B cell (primary cell): ENCODE measurements around the gene GUCY1B1.
A peak's percentile ranks its signal among the peaks of the same experiment; 100 is the strongest.

ENCODE experiments used
- EZH2 ChIP-seq: IDR thresholded peaks from 2 replicates; pipeline ENCODE4 v1.6.1; 2012; ENCODE audit warnings: borderline replicate concordance, low read depth, mild to moderate bottlenecking, moderate library complexity, low read length; ENCODE audit not compliant: insufficient read depth, poor library complexity, severe bottlenecking
- TF ChIP-seq, protein P1 (sequence below): fragments of 200-600 bp; IDR thresholded peaks from one replicate; pipeline ENCODE4 v1.8.0; 2022; ENCODE audit warnings: antibody characterized with exemption, mild to moderate bottlenecking

DNA sequence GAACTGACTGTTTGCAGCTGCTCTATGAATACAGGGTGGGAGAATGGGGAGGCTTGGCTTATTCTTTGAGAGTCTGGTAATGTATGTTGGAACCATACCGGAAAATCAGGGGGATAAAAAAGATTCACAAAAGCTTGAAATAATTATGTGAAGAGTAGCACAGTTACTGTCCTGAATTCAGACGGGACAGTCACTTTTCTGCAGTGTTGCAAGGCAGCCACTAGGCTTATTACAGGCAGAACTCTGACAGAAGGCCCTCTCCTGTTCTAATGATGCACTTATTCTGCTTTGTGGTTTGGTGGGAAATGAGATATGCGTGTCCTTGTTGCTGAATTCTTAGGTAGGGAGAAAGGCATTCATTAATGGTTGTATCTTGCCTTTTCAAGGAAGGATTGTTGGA is 37.2 kb downstream of the GUCY1B1 start:
- TF ChIP-seq, protein P1, sequence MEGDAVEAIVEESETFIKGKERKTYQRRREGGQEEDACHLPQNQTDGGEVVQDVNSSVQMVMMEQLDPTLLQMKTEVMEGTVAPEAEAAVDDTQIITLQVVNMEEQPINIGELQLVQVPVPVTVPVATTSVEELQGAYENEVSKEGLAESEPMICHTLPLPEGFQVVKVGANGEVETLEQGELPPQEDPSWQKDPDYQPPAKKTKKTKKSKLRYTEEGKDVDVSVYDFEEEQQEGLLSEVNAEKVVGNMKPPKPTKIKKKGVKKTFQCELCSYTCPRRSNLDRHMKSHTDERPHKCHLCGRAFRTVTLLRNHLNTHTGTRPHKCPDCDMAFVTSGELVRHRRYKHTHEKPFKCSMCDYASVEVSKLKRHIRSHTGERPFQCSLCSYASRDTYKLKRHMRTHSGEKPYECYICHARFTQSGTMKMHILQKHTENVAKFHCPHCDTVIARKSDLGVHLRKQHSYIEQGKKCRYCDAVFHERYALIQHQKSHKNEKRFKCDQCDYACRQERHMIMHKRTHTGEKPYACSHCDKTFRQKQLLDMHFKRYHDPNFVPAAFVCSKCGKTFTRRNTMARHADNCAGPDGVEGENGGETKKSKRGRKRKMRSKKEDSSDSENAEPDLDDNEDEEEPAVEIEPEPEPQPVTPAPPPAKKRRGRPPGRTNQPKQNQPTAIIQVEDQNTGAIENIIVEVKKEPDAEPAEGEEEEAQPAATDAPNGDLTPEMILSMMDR, result peak; percentile 21
- TF ChIP-seq EZH2, result no peak
